HG03342 (cell line): ENCODE results near the gene DVL3.

Experiments
- ATAC-seq: cut with Tn5 transposase; IDR thresholded peaks from one replicate; pipeline ENCODE4 v1.9.1; 2021; ENCODE audit warnings: mild to moderate bottlenecking, moderate library complexity; ENCODE audit not compliant: unreplicated experiment

Gene DVL3

DNA sequence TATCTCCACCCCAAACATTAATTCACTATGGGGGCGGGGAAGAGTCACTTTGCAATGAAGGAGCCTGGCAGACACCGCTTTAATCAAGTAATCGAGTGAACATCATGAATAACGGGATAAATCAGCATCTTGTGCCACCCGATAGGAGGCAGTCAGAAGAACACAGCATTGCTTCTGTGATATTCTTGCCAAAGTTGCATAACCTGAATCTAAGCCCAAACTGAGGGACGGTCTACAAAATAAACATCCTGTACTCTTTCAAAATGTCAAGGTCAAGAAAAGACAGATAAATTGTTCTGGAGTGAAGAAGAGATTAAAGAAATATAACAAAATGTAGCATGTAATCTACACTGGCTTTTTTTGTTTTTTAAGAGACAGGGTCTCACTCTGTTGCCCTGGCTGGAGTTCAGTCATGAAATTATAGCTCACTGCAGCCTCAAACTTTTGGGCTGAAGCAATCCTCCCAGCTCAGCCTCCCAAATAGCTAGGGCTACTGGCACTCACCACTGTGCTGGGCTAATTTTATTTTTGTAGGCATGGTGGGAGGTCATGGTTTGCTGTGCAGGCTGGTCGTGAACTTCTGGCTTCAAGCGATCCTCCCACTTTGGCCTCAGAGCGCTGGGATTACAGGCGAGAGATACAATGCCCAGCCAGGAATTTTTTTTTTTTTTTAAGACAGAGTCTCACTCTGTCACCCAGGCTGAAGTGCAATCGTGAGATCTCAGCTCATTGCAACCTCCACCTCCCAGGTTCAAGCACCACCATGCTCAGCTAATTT, 54.2 kb downstream of the DVL3 start:
- no peak for ATAC-seq

GRCh38 chr3:184211297-184211696, 56.1 kb downstream of the DVL3 start:
- no peak for ATAC-seq

- no peak for ATAC-seq
Observed at GRCh38 chr3:184211718-184212117, 56.5 kb downstream of the DVL3 start.

DNA sequence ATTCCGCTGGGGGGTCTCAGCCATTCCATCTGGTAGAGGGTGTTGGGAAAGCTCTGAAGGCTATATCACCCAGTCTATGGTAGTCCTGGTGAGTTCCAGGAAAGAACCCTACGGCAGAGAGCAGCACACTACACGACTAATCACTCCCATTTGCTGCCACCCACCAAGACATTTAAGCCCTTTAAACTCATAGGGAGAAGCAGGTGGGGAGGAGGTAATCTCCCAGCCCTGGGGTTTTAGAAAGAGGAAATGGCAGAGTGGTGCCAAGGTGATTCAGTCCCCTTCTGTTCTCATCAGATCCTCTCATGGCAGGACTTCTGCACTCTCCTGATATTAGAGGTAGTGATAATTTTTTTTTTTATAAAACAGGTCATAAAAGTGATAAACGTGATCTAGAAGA, 63.6 kb downstream of the DVL3 start:
- ATAC-seq, result no peak

DNA sequence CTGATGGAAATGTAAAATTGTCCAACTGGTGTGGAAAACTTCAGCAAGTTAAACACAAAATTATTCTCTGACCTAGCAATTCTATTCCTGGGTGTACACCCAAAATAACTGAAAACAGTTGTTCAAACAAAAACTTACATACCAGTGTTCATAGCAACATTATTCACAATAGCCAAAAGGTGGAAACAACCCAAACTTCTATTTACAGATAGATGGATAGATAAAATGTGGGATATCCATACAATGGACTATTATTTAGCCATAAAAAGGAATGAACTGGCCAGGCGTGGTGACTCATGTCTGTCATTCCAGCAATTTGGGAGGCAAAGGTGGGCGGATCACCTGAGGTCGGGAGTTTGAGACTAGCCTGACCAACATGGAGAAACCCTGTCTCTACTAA, 67.3 kb downstream of the DVL3 start:
- no peak for ATAC-seq
